Coronary artery (tissue), 2 donors: ENCODE results near the gene CDIP1.

ENCODE experiments used
- DNase-seq: peaks from one replicate; pipeline ENCODE4 v3.0.0-alpha.2; 2017; ENCODE audit warnings: low spot score
- H3K27ac ChIP-seq, 2 donors: fragments of 200-600 bp; sonication (generic); one replicate each; pipeline ENCODE4 v1.5.1; 2016 to 2019
- H3K4me3 ChIP-seq: fragments of 200-600 bp; sonication (generic); 2 replicates; pipeline ENCODE4 v1.5.1; 2016; ENCODE audit warnings: mild to moderate bottlenecking, moderate library complexity
- TF ChIP-seq, protein P1 (sequence below): fragments of 200-600 bp; sonication (generic); IDR thresholded peaks from one replicate; pipeline ENCODE4 v1.5.1; 2019; ENCODE audit warnings: antibody characterized with exemption

The CDIP1 gene

GRCh38 chr16:4544473-4544872, 5.9 kb upstream of the CDIP1 start:
- DNase-seq = no peak
- TF ChIP-seq, protein P1, sequence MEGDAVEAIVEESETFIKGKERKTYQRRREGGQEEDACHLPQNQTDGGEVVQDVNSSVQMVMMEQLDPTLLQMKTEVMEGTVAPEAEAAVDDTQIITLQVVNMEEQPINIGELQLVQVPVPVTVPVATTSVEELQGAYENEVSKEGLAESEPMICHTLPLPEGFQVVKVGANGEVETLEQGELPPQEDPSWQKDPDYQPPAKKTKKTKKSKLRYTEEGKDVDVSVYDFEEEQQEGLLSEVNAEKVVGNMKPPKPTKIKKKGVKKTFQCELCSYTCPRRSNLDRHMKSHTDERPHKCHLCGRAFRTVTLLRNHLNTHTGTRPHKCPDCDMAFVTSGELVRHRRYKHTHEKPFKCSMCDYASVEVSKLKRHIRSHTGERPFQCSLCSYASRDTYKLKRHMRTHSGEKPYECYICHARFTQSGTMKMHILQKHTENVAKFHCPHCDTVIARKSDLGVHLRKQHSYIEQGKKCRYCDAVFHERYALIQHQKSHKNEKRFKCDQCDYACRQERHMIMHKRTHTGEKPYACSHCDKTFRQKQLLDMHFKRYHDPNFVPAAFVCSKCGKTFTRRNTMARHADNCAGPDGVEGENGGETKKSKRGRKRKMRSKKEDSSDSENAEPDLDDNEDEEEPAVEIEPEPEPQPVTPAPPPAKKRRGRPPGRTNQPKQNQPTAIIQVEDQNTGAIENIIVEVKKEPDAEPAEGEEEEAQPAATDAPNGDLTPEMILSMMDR = no peak
- no peak overlapping the region for H3K4me3 ChIP-seq
- H3K27ac ChIP-seq = no peak overlapping the region

- DNase-seq = no peak
- H3K4me3 ChIP-seq = no peak overlapping the region
- TF ChIP-seq, protein P1 = no peak
- H3K27ac ChIP-seq = no peak overlapping the region
Measured at GRCh38 chr16:4539716-4540284, 1.2 kb upstream of the CDIP1 start.

DNA sequence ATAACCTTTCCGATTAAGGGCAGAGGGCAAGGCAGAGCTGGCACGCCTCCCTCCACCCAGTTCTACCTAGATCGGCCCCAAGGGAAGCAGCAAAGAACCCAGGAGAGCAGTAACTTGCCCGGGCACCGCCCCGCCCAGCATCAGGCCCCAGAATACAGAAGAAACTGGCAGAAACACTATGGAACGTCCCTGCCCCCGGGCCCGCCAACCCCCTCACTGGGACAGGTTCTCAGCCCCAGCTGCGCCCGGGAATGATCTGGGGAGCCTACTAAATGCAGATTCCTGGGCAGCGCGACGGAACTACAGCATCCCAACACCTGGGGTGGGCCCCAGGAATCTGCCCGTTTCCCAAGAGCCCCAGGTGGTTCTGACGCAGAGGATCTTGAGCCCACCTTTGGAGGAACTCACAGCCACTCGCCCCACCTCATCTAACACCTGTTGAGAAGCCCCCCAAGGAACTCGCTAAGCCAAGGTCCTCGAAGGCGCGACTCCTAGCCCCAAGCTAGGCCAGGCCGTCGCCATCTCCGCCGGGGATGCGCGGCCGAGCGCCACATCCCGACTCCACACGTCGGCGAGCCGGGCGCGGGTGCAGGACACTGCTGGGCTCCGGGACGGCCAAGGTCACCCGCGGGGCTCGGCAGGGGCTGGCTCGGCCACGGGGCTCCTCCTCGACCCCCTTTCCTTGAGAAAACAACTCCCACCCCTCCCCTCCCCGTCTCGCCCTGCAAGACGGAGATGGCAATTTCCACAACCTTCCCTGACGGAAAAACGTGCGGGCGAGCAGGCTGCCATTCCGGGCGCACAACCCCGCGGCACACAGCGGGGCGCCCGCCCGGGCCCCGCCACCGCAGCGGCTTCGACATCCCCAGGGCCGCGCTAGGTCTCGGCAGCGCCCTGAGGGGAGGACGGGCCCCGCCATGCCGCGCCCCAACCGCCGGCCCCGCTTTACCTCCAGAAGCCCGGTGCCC, 913 bp downstream of the CDIP1 start:
- TF ChIP-seq, protein P1 = no peak
- peak overlapping the region; percentile 92 for H3K4me3 ChIP-seq
- no peak for DNase-seq
- H3K27ac ChIP-seq = peak overlapping the region; percentile 90 to 92

- Histone ChIP-seq H3K27ac (peak overlapping the region in 1 of 2 donors; percentile 90), H3K4me3 (no peak overlapping the region)
- DNase-seq = no peak
- TF ChIP-seq, protein P1 = no peak
Measured at GRCh38 chr16:4536391-4537106, 2.0 kb downstream of the CDIP1 start.

DNA sequence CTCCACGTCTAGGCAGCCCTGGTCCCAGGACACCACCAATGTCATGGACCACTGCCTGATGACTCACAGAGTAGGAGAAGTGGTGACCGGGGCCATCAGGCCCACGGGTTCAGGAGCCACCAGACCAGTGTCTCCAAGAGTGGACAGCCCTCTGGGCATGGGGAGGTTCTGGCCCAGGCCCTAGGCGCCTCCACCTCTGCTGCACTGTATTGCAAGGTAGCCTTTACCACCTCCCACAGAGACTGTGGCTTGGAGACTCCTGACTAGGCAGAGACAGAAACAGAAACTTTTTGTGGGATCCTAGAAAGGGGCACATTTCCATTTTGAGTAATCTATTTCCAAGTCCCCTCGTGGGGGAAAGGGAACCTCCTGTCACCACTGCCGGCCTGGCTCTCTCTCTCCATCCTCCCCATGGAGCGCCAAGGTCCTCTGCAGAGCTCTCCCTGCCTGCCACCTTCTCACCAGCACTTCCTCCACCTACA, 2.9 kb downstream of the CDIP1 start:
- H3K27ac ChIP-seq = no peak overlapping the region
- no peak for DNase-seq
- TF ChIP-seq, protein P1 = no peak
- no peak overlapping the region for H3K4me3 ChIP-seq

DNA sequence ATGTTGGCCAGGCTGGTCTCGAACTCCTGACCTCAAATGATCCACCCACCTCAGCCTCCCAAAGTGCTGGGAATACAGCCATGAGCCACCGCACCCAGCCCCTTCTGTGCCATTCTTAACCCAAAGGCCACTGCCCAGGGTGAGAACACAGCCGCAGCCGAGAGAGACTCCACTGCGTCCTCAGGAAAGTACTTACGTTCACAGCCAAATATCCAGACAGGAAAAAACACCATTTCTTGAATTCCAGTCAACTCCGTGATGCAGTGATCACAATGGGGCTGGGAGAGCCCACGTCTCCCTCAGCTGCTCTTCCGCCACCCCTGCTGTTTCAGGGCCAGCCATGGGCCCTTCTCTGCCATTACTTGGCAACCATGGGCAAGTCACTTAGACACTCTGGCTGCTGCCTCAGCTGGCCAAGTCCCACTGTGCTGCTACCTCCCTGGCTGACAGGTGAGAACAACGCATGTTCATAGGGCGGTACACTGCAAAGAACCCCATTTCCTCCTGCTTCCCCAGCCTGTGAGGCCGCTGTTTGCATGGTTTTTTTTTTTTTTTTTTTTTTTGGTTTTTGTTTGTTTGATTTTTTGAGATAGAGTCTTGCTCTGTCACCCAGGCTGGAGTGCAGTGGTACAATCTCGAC, 4.3 kb downstream of the CDIP1 start:
- TF ChIP-seq, protein P1 = no peak
- DNase-seq = no peak
- H3K4me3 ChIP-seq = no peak overlapping the region
- H3K27ac ChIP-seq = peak overlapping the region in 1 of 2 donors; percentile 44
